ENCODE results near the gene DLG2.

Gene DLG2

GRCh38 chr11:83493917-83494316 is 2133.2 kb downstream of the DLG2 start:
- no peaks in the 10 kb centered on the region for H3K4me1 Mint-ChIP-seq
- H3K4me3 Mint-ChIP-seq = no peak overlapping the region
- H3K27ac Mint-ChIP-seq = no peak overlapping the region
- peaks cover 6% of the 10 kb centered on the region for H3K27me3 Mint-ChIP-seq
- H3K36me3 Mint-ChIP-seq = no peaks in the 10 kb centered on the region
- H3K9me3 Mint-ChIP-seq = no peaks in the 10 kb centered on the region

- H3K4me1 Mint-ChIP-seq = no peaks in the 10 kb centered on the region
- H3K9me3 Mint-ChIP-seq = no peaks in the 10 kb centered on the region
- H3K27me3 Mint-ChIP-seq = peaks cover 7% of the 10 kb centered on the region
- H3K4me3 Mint-ChIP-seq = no peak overlapping the region
- no peaks in the 10 kb centered on the region for H3K36me3 Mint-ChIP-seq
- no peak overlapping the region for H3K27ac Mint-ChIP-seq
Measured at GRCh38 chr11:83493034-83493433, 2134.1 kb downstream of the DLG2 start.

- H3K27me3 Mint-ChIP-seq = peaks cover 9% of the 10 kb centered on the region
- H3K27ac Mint-ChIP-seq = no peak overlapping the region
- no peak overlapping the region for H3K4me3 Mint-ChIP-seq
- H3K36me3 Mint-ChIP-seq = no peaks in the 10 kb centered on the region
- H3K4me1 Mint-ChIP-seq = no peaks in the 10 kb centered on the region
- H3K9me3 Mint-ChIP-seq = no peaks in the 10 kb centered on the region
Measured at GRCh38 chr11:83483808-83484207, 2143.3 kb downstream of the DLG2 start.

- Mint-ChIP-seq H3K4me3 (no peak overlapping the region), H3K9me3 (no peaks in the 10 kb centered on the region), H3K27ac (no peak overlapping the region), H3K4me1 (no peaks in the 10 kb centered on the region), H3K27me3 (peaks cover 12% of the 10 kb centered on the region), H3K36me3 (no peaks in the 10 kb centered on the region)
Measured at GRCh38 chr11:83480811-83481210, 2146.3 kb downstream of the DLG2 start.

- H3K4me3 Mint-ChIP-seq = no peak overlapping the region
Measured at GRCh38 chr11:83480251-83480650, 2146.9 kb downstream of the DLG2 start.

GRCh38 chr11:83477772-83478171 is 2149.4 kb downstream of the DLG2 start:
- Mint-ChIP-seq H3K9me3 (no peaks in the 10 kb centered on the region), H3K36me3 (peaks cover 1% of the 10 kb centered on the region), H3K27ac (no peak overlapping the region), H3K4me3 (no peak overlapping the region), H3K27me3 (peaks cover 13% of the 10 kb centered on the region), H3K4me1 (no peaks in the 10 kb centered on the region)

More at GRCh38 chr11:83480251-83480650, 2146.9 kb downstream of the DLG2 start:
- Mint-ChIP-seq H3K27ac (no peak overlapping the region), H3K4me1 (no peaks in the 10 kb centered on the region), H3K27me3 (peaks cover 11% of the 10 kb centered on the region), H3K36me3 (no peaks in the 10 kb centered on the region), H3K9me3 (no peaks in the 10 kb centered on the region)

- peaks cover 15% of the 10 kb centered on the region for H3K27me3 Mint-ChIP-seq
- H3K4me1 Mint-ChIP-seq = no peaks in the 10 kb centered on the region
- no peaks in the 10 kb centered on the region for H3K9me3 Mint-ChIP-seq
- H3K4me3 Mint-ChIP-seq = no peak overlapping the region
- no peak overlapping the region for H3K27ac Mint-ChIP-seq
- H3K36me3 Mint-ChIP-seq = peaks cover 1% of the 10 kb centered on the region
Measured at GRCh38 chr11:83475760-83476159, 2151.4 kb downstream of the DLG2 start.

GRCh38 chr11:83473743-83474142 is 2153.4 kb downstream of the DLG2 start:
- Mint-ChIP-seq H3K27me3 (peaks cover 12% of the 10 kb centered on the region), H3K4me1 (no peaks in the 10 kb centered on the region), H3K9me3 (no peaks in the 10 kb centered on the region), H3K36me3 (peaks cover 1% of the 10 kb centered on the region), H3K4me3 (no peak overlapping the region), H3K27ac (no peak overlapping the region)

- no peak overlapping the region for H3K4me3 Mint-ChIP-seq
Measured at GRCh38 chr11:83472806-83473205, 2154.3 kb downstream of the DLG2 start.

GRCh38 chr11:83471831-83472727 is 2155.1 kb downstream of the DLG2 start:
- no peaks in the 10 kb centered on the region for H3K9me3 Mint-ChIP-seq
- peaks cover 8% of the 10 kb centered on the region for H3K27me3 Mint-ChIP-seq
- H3K36me3 Mint-ChIP-seq = peaks cover 1% of the 10 kb centered on the region
- no peak overlapping the region for H3K27ac Mint-ChIP-seq
- H3K4me1 Mint-ChIP-seq = no peaks in the 10 kb centered on the region
- H3K4me3 Mint-ChIP-seq = no peak overlapping the region

More at GRCh38 chr11:83472806-83473205, 2154.3 kb downstream of the DLG2 start:
- Mint-ChIP-seq H3K9me3 (no peaks in the 10 kb centered on the region), H3K36me3 (peaks cover 1% of the 10 kb centered on the region), H3K4me1 (no peaks in the 10 kb centered on the region), H3K27ac (no peak overlapping the region), H3K27me3 (peaks cover 9% of the 10 kb centered on the region)

GRCh38 chr11:83467837-83468236 is 2159.3 kb downstream of the DLG2 start:
- Mint-ChIP-seq H3K4me1 (no peaks in the 10 kb centered on the region), H3K27ac (no peak overlapping the region), H3K36me3 (no peaks in the 10 kb centered on the region), H3K4me3 (no peak overlapping the region), H3K27me3 (peaks cover 2% of the 10 kb centered on the region), H3K9me3 (no peaks in the 10 kb centered on the region)

- H3K4me1 Mint-ChIP-seq = no peaks in the 10 kb centered on the region
- H3K9me3 Mint-ChIP-seq = no peaks in the 10 kb centered on the region
- no peaks in the 10 kb centered on the region for H3K27me3 Mint-ChIP-seq
- no peak overlapping the region for H3K27ac Mint-ChIP-seq
- H3K36me3 Mint-ChIP-seq = no peaks in the 10 kb centered on the region
- H3K4me3 Mint-ChIP-seq = no peak overlapping the region
Measured at GRCh38 chr11:83464160-83464944, 2162.8 kb downstream of the DLG2 start.

- no peak overlapping the region for H3K4me3 Mint-ChIP-seq
- no peaks in the 10 kb centered on the region for H3K27me3 Mint-ChIP-seq
- H3K27ac Mint-ChIP-seq = no peak overlapping the region
- H3K36me3 Mint-ChIP-seq = no peaks in the 10 kb centered on the region
- no peaks in the 10 kb centered on the region for H3K4me1 Mint-ChIP-seq
- no peaks in the 10 kb centered on the region for H3K9me3 Mint-ChIP-seq
Measured at GRCh38 chr11:83459798-83460197, 2167.3 kb downstream of the DLG2 start.

GRCh38 chr11:83456566-83456965 is 2170.6 kb downstream of the DLG2 start:
- Mint-ChIP-seq H3K27ac (no peak overlapping the region), H3K9me3 (no peaks in the 10 kb centered on the region), H3K36me3 (no peaks in the 10 kb centered on the region), H3K4me1 (no peaks in the 10 kb centered on the region), H3K4me3 (no peak overlapping the region), H3K27me3 (no peaks in the 10 kb centered on the region)

- H3K27me3 Mint-ChIP-seq = no peaks in the 10 kb centered on the region
- H3K27ac Mint-ChIP-seq = no peak overlapping the region
- H3K4me3 Mint-ChIP-seq = no peak overlapping the region
- no peaks in the 10 kb centered on the region for H3K36me3 Mint-ChIP-seq
- no peaks in the 10 kb centered on the region for H3K4me1 Mint-ChIP-seq
- no peaks in the 10 kb centered on the region for H3K9me3 Mint-ChIP-seq
Measured at GRCh38 chr11:83456075-83456474, 2171.1 kb downstream of the DLG2 start.

GRCh38 chr11:83455356-83455755 is 2171.8 kb downstream of the DLG2 start:
- Mint-ChIP-seq H3K27me3 (no peaks in the 10 kb centered on the region), H3K27ac (no peak overlapping the region), H3K9me3 (no peaks in the 10 kb centered on the region), H3K4me1 (no peaks in the 10 kb centered on the region), H3K36me3 (no peaks in the 10 kb centered on the region), H3K4me3 (no peak overlapping the region)

Data from activated naive CD4-positive, alpha-beta T cell treated with anti-CD3 and anti-CD28 coated beads, Interleukin-2, amount 50 U/mL, for 24 hours (primary cell).